B cell (primary cell): ENCODE data around the gene ORMDL2.

Experiments used
- CTCF ChIP-seq: fragments of 200-600 bp; IDR thresholded peaks from one replicate; pipeline ENCODE4 v1.8.0; 2022; ENCODE audit warnings: antibody characterized with exemption, mild to moderate bottlenecking
- EZH2 ChIP-seq: IDR thresholded peaks from 2 replicates; pipeline ENCODE4 v1.6.1; 2012; ENCODE audit warnings: borderline replicate concordance, low read depth, mild to moderate bottlenecking, moderate library complexity, low read length; ENCODE audit not compliant: insufficient read depth, poor library complexity, severe bottlenecking

GRCh38 chr12:55845361-55845760, 27.5 kb downstream of the ORMDL2 start:
- no peak for TF ChIP-seq CTCF
- no peak for TF ChIP-seq EZH2
